ENCODE results near the gene PRSS23.

PRSS23 gene

DNA sequence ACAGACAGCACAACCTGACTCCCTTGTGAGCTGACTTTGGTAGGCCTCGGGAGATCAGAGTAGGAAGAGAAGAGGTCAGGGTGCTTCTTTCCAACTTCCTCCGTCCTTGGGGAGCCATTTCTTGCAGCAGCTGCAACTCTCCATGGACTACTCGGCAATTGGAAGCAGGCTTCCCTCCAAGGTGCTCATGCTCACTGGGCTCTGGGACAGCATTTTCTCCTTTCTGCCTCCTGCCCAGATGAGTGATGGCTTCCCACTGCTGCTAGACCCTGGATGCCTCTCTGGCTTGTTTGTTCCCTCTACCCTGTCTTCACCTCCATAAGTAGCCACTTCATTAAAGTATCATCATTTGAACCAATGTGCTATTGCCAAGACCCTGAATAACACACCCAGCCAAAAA lies 8.2 kb upstream of the PRSS23 start:
- DNase-seq (ENCODE audit: low read depth in 1 of 2, low spot score in 1 of 2): no peak
- TF ChIP-seq, protein P1, sequence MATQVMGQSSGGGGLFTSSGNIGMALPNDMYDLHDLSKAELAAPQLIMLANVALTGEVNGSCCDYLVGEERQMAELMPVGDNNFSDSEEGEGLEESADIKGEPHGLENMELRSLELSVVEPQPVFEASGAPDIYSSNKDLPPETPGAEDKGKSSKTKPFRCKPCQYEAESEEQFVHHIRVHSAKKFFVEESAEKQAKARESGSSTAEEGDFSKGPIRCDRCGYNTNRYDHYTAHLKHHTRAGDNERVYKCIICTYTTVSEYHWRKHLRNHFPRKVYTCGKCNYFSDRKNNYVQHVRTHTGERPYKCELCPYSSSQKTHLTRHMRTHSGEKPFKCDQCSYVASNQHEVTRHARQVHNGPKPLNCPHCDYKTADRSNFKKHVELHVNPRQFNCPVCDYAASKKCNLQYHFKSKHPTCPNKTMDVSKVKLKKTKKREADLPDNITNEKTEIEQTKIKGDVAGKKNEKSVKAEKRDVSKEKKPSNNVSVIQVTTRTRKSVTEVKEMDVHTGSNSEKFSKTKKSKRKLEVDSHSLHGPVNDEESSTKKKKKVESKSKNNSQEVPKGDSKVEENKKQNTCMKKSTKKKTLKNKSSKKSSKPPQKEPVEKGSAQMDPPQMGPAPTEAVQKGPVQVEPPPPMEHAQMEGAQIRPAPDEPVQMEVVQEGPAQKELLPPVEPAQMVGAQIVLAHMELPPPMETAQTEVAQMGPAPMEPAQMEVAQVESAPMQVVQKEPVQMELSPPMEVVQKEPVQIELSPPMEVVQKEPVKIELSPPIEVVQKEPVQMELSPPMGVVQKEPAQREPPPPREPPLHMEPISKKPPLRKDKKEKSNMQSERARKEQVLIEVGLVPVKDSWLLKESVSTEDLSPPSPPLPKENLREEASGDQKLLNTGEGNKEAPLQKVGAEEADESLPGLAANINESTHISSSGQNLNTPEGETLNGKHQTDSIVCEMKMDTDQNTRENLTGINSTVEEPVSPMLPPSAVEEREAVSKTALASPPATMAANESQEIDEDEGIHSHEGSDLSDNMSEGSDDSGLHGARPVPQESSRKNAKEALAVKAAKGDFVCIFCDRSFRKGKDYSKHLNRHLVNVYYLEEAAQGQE (IDR thresholded peaks at IDR 0.05; ENCODE audit: insufficient replicate concordance, low read depth): no peak
- TF ChIP-seq POLR2AphosphoS5 (IDR thresholded peaks at IDR 0.05; ENCODE audit: low read depth): no peak
- no peak for TF ChIP-seq GABPA (IDR thresholded peaks at IDR 0.05; ENCODE audit: low read depth)
- no peak for TF ChIP-seq SPI1 (IDR thresholded peaks at IDR 0.05; ENCODE audit: borderline replicate concordance, low read depth)
- TF ChIP-seq, protein P2, sequence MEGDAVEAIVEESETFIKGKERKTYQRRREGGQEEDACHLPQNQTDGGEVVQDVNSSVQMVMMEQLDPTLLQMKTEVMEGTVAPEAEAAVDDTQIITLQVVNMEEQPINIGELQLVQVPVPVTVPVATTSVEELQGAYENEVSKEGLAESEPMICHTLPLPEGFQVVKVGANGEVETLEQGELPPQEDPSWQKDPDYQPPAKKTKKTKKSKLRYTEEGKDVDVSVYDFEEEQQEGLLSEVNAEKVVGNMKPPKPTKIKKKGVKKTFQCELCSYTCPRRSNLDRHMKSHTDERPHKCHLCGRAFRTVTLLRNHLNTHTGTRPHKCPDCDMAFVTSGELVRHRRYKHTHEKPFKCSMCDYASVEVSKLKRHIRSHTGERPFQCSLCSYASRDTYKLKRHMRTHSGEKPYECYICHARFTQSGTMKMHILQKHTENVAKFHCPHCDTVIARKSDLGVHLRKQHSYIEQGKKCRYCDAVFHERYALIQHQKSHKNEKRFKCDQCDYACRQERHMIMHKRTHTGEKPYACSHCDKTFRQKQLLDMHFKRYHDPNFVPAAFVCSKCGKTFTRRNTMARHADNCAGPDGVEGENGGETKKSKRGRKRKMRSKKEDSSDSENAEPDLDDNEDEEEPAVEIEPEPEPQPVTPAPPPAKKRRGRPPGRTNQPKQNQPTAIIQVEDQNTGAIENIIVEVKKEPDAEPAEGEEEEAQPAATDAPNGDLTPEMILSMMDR (IDR thresholded peaks at IDR 0.05; ENCODE audit: insufficient read depth, low read length): no peak
- H3K27ac ChIP-seq (replicated peaks): no peak overlapping the region
- H3K27me3 ChIP-seq (ENCODE audit: insufficient read depth, poor library complexity, severe bottlenecking): peaks cover 6% of the 10 kb centered on the region
- H3K4me3 ChIP-seq (replicated peaks; ENCODE audit: insufficient read depth, low read length): no peak overlapping the region

DNA sequence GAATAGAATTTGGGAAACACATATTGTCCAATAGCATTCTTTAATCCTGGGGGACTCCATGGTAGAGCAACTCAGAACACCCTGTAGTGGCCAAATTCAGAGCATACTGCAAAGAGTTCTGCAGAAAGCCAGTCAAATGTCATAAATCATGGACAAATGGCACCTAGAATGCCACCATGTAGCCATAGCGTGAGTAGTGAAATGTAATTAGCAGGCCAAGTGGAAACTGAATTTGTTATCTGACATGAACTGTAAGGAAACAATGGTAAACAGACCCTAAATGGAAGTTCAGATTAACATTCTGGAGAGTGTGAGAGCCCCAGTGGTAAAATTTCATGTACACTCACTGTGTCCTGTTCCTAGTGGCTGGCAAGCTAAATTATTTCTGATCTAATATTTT lies 7.0 kb upstream of the PRSS23 start:
- H3K27ac ChIP-seq (replicated peaks): no peak overlapping the region
- TF ChIP-seq, protein P2 (IDR thresholded peaks at IDR 0.05; ENCODE audit: insufficient read depth, low read length): no peak
- no peak for TF ChIP-seq SPI1 (IDR thresholded peaks at IDR 0.05; ENCODE audit: borderline replicate concordance, low read depth)
- TF ChIP-seq, protein P1 (IDR thresholded peaks at IDR 0.05; ENCODE audit: insufficient replicate concordance, low read depth): no peak
- no peak for TF ChIP-seq POLR2AphosphoS5 (IDR thresholded peaks at IDR 0.05; ENCODE audit: low read depth)
- no peak for TF ChIP-seq GABPA (IDR thresholded peaks at IDR 0.05; ENCODE audit: low read depth)
- DNase-seq (ENCODE audit: low read depth in 1 of 2, low spot score in 1 of 2): no peak
- H3K27me3 ChIP-seq (ENCODE audit: insufficient read depth, poor library complexity, severe bottlenecking): peaks cover 3% of the 10 kb centered on the region
- no peak overlapping the region for H3K4me3 ChIP-seq (replicated peaks; ENCODE audit: insufficient read depth, low read length)

DNA sequence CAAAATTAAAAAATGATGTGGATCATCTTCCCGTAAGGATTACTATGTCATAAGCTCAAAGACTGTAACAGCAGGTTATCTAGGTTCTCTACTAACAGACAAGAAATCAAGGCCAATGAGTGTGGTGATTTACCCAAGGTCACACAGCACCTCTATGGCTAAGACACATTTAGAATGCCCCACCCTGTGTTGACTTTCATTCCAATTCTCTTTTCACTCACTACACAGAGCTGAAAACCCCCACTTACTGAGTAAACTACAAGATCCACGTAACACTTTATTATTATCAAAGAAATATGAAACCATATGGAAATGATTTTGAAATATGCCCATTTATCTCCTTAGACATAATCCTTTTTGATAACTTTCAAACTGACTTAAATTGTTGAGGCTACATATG lies 4.8 kb upstream of the PRSS23 start:
- Histone ChIP-seq H3K27me3 (ENCODE audit: insufficient read depth, poor library complexity, severe bottlenecking) (peaks cover 9% of the 10 kb centered on the region), H3K4me3 (replicated peaks; ENCODE audit: insufficient read depth, low read length) (no peak overlapping the region), H3K27ac (replicated peaks) (no peak overlapping the region)
- DNase-seq (ENCODE audit: low read depth in 1 of 2, low spot score in 1 of 2): no peak
- TF ChIP-seq GABPA (IDR thresholded peaks at IDR 0.05; ENCODE audit: low read depth): no peak

DNA sequence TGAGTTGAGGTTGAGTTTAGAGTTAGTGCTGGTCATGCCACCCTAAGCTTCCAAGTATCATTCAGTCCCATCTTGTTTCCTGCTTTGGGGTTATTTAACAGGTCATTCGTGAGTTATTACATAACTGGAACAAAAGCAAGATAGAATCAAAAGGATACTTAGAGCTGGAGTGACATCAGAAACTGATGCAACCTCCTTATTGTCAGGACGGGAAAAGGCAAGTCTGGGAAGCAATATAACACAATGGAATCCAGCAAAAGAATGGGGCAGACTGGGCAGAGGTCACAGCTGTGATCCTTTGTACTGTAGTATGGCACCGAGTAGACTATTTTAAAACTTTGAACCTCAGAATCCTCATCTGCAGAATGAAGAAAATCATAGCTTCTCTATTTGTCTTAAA lies 4.4 kb upstream of the PRSS23 start:
- Histone ChIP-seq H3K27me3 (ENCODE audit: insufficient read depth, poor library complexity, severe bottlenecking) (peaks cover 14% of the 10 kb centered on the region), H3K27ac (replicated peaks) (no peak overlapping the region), H3K4me3 (replicated peaks; ENCODE audit: insufficient read depth, low read length) (no peak overlapping the region)
- no peak for DNase-seq (ENCODE audit: low read depth in 1 of 2, low spot score in 1 of 2)
- TF ChIP-seq GABPA (IDR thresholded peaks at IDR 0.05; ENCODE audit: low read depth) (no peak), POLR2AphosphoS5 (IDR thresholded peaks at IDR 0.05; ENCODE audit: low read depth) (no peak), SPI1 (IDR thresholded peaks at IDR 0.05; ENCODE audit: borderline replicate concordance, low read depth) (no peak)
- TF ChIP-seq, protein P2 (IDR thresholded peaks at IDR 0.05; ENCODE audit: insufficient read depth, low read length): no peak
- TF ChIP-seq, protein P1 (IDR thresholded peaks at IDR 0.05; ENCODE audit: insufficient replicate concordance, low read depth): no peak

All from HL-60 (cell line).